Measurements from ENCODE around the gene RNF157. TPM values are rescaled to one million over a fixed set of nuclear protein-coding genes. Genes with fewer than 3 reads are reported as not detected.

RNF157 gene
- total RNA-seq, 1 donor from 2014 or later = 17.8 TPM

GRCh38 chr17:76276069-76276431, 35.8 kb upstream of the RNF157 start:
- Mint-ChIP-seq H3K4me3 (ENCODE audit: unreplicated experiment) (no peak overlapping the region), H3K4me1 (ENCODE audit: low read depth, unreplicated experiment) (peaks cover 2% of the 10 kb centered on the region), H3K9me3 (ENCODE audit: unreplicated experiment) (peaks cover 4% of the 10 kb centered on the region), H3K36me3 (ENCODE audit: unreplicated experiment) (no peaks in the 10 kb centered on the region), H3K27ac (ENCODE audit: unreplicated experiment) (no peak overlapping the region), H3K27me3 (ENCODE audit: unreplicated experiment) (no peaks in the 10 kb centered on the region)
- DNase-seq = no peak
- no peak for TF ChIP-seq CTCF (IDR thresholded peaks at IDR 0.05; ENCODE audit: partially characterized antibody, unreplicated experiment)

GRCh38 chr17:76275382-76276068, 35.2 kb upstream of the RNF157 start:
- TF ChIP-seq CTCF (IDR thresholded peaks at IDR 0.05; ENCODE audit: partially characterized antibody, unreplicated experiment) = no peak
- no peaks in the 10 kb centered on the region for H3K27me3 Mint-ChIP-seq (ENCODE audit: unreplicated experiment)
- DNase-seq = no peak

GRCh38 chr17:76274112-76274956, 34.0 kb upstream of the RNF157 start:
- Mint-ChIP-seq H3K4me1 (ENCODE audit: low read depth, unreplicated experiment) (peaks cover 5% of the 10 kb centered on the region), H3K9me3 (ENCODE audit: unreplicated experiment) (peaks cover 2% of the 10 kb centered on the region), H3K4me3 (ENCODE audit: unreplicated experiment) (no peak overlapping the region), H3K27ac (ENCODE audit: unreplicated experiment) (no peak overlapping the region), H3K27me3 (ENCODE audit: unreplicated experiment) (no peaks in the 10 kb centered on the region), H3K36me3 (ENCODE audit: unreplicated experiment) (no peaks in the 10 kb centered on the region)
- TF ChIP-seq CTCF (IDR thresholded peaks at IDR 0.05; ENCODE audit: partially characterized antibody, unreplicated experiment) = no peak
- peak; percentile 20 for DNase-seq

More at GRCh38 chr17:76275382-76276068, 35.2 kb upstream of the RNF157 start:
- Mint-ChIP-seq H3K27ac (ENCODE audit: unreplicated experiment) (no peak overlapping the region), H3K9me3 (ENCODE audit: unreplicated experiment) (peaks cover 4% of the 10 kb centered on the region), H3K4me3 (ENCODE audit: unreplicated experiment) (no peak overlapping the region), H3K36me3 (ENCODE audit: unreplicated experiment) (no peaks in the 10 kb centered on the region), H3K4me1 (ENCODE audit: low read depth, unreplicated experiment) (peaks cover 3% of the 10 kb centered on the region)

GRCh38 chr17:76273445-76274111, 33.3 kb upstream of the RNF157 start:
- Mint-ChIP-seq H3K27me3 (ENCODE audit: unreplicated experiment) (peaks cover 4% of the 10 kb centered on the region), H3K27ac (ENCODE audit: unreplicated experiment) (no peak overlapping the region), H3K36me3 (ENCODE audit: unreplicated experiment) (no peaks in the 10 kb centered on the region), H3K4me1 (ENCODE audit: low read depth, unreplicated experiment) (peaks cover 11% of the 10 kb centered on the region), H3K4me3 (ENCODE audit: unreplicated experiment) (no peak overlapping the region), H3K9me3 (ENCODE audit: unreplicated experiment) (peaks cover 2% of the 10 kb centered on the region)
- DNase-seq = no peak
- TF ChIP-seq CTCF (IDR thresholded peaks at IDR 0.05; ENCODE audit: partially characterized antibody, unreplicated experiment) = no peak
